ENCODE results near the gene RCC2.
"Not testable (repeated sequence)": the region's sequence is repeated elsewhere in the genome, so short reads cannot be mapped to it uniquely, and the experiment has no call there.

Gene RCC2

DNA sequence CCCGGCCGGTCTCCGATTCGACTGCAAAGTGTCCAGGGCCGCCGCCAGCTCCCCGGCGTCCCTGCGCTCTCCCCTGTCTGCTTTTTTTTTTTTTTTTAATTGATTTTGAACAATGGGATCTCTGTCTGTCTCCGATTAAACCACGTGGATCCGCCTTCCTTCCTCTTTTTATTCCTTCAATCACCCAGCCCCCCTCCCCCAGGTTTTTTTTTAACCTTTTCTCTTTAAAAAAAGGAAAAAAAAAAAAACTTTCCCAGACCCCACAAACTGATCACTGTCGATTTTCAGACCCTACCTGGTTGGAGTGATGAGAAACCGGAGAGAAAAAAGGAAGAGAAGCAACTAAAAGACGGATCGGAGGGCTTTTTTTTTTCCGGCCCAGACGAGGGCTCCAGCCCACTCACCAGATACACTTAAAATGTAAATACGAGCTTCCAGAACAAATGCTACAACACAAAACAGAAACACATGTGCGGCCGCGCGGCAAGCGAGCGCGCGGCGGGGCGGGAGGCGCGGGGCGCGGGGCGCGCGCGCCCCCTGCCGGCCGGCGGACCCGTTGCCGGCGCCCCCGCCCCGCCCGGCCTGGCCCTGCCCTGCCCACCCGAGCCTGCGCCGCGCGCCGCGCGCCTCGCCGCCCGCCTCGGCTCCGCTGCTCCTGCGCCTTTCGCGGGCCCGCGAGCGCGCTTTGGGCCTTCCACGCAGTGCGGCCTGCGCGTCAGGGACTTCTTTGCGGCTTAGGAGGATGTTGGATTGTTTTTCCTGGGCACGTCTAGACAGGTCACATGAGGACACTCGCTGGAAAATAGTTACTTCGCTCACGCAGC, at the start of gene RCC2:
RCC2 (minus strand) TSS at position 428 of the 824 bp plus-strand sequence. CDS start 1,163 bp downstream, outside the sequence.
- Mint-ChIP-seq H3K9me3 (no peaks in the 10 kb centered on the region), H3K27ac (peak within 1 kb of the TSS; percentile 99), H3K36me3 (ENCODE audit: low read depth) (peaks cover 35% of the 10 kb centered on the region), H3K27me3 (peaks cover 24% of the 10 kb centered on the region), H3K4me1 (ENCODE audit: low read depth) (peaks cover 43% of the 10 kb centered on the region), H3K4me3 (peak within 1 kb of the TSS; percentile 95)
- intact Hi-C loops (cut with micrococcal nuclease): loop anchor here (10.0 kb wide), 1 partner anchor 175 kb away; no protein-coding TSS in a partner anchor

DNA sequence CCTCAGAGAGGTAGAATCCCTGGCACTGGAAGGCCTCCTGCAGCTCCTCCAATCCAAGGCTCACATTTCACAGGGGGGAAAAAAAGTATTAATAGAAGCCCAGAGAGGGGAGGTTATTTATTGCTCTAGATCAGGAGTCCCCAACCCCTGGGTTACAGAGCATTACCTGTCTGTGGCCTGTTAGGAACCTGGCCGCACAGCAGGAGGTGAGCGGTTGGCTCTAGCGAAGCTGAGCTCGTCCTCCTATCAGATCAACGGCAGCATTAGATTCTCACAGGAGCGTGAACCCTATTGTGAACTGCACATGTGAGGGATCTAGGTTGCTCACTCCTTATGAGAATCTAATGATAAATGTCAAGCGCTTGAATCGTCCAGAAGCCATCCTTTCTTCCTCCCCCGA, 46.8 kb upstream of the RCC2 start:
- Mint-ChIP-seq H3K4me1 (ENCODE audit: low read depth) (peaks cover 5% of the 10 kb centered on the region), H3K27ac (no peak overlapping the region), H3K4me3 (no peak overlapping the region), H3K27me3 (peaks cover 14% of the 10 kb centered on the region), H3K9me3 (no peaks in the 10 kb centered on the region), H3K36me3 (ENCODE audit: low read depth) (no peaks in the 10 kb centered on the region)
- intact Hi-C loops (cut with micrococcal nuclease): loop anchor here (5.0 kb wide), 1 partner anchor 64 kb away; no protein-coding TSS in a partner anchor

DNA sequence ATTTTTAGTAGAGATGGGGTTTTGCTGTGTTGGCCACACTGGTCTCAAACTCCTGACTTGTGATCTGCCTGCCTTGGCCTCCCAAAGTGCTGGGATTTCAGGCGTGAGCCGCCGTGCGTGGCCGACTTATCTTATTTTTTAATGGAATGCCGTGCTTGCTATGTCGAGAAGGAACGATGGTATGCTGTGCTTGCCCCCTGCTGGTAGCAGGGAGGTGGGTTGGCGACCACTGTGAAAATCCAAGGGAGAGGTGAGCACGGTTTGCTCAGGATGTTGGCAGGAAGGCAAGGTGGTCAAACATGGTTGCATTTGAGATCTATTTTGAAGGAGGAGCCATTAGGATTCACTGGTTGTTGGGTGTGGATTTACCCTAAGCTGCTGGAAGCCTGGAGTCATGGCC, 45.8 kb upstream of the RCC2 start:
- Mint-ChIP-seq H3K4me3 (no peak overlapping the region), H3K27me3 (peaks cover 12% of the 10 kb centered on the region), H3K4me1 (ENCODE audit: low read depth) (peaks cover 5% of the 10 kb centered on the region), H3K9me3 (no peaks in the 10 kb centered on the region), H3K27ac (no peak overlapping the region), H3K36me3 (ENCODE audit: low read depth) (no peaks in the 10 kb centered on the region)
- intact Hi-C loops (cut with micrococcal nuclease): loop anchor here (5.0 kb wide), 1 partner anchor 63 kb away; no protein-coding TSS in a partner anchor

DNA sequence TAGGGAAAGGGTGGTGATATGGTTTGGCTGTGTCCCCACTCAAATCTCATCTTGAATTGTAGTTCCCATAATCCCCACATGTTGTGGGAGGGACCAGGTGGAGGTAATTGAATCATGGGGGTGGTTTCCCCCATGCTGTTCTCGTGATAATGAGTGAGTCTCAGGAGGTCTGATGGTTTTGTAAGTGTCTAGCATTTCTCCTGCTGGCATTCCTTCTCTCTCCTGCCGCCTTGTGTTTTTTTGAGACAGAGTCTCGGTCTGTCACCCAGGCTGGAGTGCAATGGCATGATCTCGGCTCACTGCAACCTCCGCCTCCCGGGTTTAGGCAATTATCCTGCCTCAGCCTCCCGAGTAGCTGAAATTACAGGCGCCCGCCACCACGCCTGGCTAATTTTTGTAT, 42.5 kb upstream of the RCC2 start:
- intact Hi-C loops (cut with micrococcal nuclease); H3K27ac Mint-ChIP-seq; H3K4me1 Mint-ChIP-seq (ENCODE audit: low read depth); H3K4me3 Mint-ChIP-seq; H3K36me3 Mint-ChIP-seq (ENCODE audit: low read depth); H3K9me3 Mint-ChIP-seq: not testable (repeated sequence)
- peaks cover 14% of the 10 kb centered on the region for H3K27me3 Mint-ChIP-seq

DNA sequence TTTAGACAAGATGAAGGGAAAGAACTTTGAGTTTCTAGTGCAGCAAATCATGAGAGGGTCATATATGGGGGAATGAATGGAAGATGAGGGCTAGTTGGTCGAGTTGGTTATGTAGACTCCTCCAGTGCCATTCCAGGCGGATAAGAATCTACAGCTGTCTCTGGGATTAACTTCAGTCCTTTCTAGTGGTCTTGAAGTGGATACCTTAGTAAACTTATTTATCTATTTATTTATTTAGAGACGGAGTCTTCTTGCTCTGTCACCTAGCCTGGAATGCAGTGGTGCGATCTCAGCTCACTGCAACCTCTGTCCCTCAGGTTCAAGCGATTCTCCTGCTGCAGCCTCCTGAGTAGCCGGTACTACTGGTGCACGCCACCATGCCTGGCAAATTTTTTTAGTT, 41.4 kb upstream of the RCC2 start:
- Mint-ChIP-seq H3K9me3 (no peaks in the 10 kb centered on the region), H3K36me3 (ENCODE audit: low read depth) (no peaks in the 10 kb centered on the region), H3K4me1 (ENCODE audit: low read depth) (no peaks in the 10 kb centered on the region), H3K4me3 (no peak overlapping the region), H3K27me3 (peaks cover 13% of the 10 kb centered on the region), H3K27ac (no peak overlapping the region)
- intact Hi-C loops (cut with micrococcal nuclease): no loop called here

DNA sequence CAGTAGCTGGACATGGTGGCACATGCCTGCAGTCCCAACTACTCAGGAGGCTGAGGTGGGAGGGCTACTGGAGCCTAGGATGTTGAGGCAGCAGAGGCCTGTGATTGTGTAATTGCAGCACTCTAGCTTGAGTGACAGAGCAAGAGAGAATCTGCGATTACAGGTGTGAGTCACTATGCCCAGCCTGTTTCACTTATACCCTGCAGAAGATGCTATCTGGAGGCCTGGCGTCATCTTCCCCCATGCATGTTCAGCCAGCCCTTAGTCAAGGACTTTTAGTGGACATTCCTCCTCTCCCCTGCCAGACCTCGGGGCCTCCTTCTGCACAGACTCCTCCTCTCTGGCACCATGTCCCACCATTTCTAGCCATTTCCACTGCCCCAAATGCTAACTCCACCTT, 36.3 kb upstream of the RCC2 start:
- H3K4me1 Mint-ChIP-seq (ENCODE audit: low read depth): no peaks in the 10 kb centered on the region
- intact Hi-C loops (cut with micrococcal nuclease): no loop called here
- H3K27ac Mint-ChIP-seq: no peak overlapping the region
- H3K9me3 Mint-ChIP-seq: no peaks in the 10 kb centered on the region
- H3K27me3 Mint-ChIP-seq: peaks cover 3% of the 10 kb centered on the region
- H3K36me3 Mint-ChIP-seq (ENCODE audit: low read depth): no peaks in the 10 kb centered on the region
- H3K4me3 Mint-ChIP-seq: no peak overlapping the region

DNA sequence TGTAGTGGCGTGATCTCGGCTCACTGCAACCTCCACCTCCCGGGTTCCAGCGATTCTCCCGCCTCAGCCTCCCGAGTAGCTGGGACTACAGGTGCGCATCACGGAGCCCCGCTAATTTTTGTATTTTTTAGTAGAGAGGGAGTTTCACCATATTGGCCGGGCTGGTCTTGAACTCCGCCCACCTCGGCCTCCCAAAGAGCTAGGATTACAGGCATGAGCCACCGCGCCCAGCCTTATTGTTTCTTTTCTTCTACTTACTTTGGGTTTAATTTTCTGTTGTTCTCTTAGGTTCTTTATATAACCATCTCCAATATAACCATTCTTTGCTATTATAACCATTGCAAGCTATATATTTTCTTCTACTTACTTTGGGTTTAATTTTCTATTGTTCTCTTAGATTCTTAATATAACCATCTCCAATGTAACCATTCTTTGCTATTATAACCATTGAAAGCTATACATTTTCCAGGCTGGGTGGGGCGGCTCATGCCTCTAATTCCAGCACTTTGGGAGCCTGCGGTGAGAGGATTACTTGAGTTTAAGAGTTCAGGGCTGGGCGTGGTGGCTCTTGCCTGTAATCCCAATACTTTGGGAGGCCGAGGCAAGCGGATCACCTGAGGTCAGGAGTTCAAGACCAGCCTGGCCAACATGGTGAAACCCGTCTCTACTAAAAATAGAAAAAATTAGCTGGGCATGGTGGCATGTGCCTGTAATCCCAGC, 35.5 kb upstream of the RCC2 start:
- H3K27me3 Mint-ChIP-seq; H3K9me3 Mint-ChIP-seq; intact Hi-C loops (cut with micrococcal nuclease); H3K27ac Mint-ChIP-seq; H3K4me1 Mint-ChIP-seq (ENCODE audit: low read depth); H3K36me3 Mint-ChIP-seq (ENCODE audit: low read depth); H3K4me3 Mint-ChIP-seq: not testable (repeated sequence)

DNA sequence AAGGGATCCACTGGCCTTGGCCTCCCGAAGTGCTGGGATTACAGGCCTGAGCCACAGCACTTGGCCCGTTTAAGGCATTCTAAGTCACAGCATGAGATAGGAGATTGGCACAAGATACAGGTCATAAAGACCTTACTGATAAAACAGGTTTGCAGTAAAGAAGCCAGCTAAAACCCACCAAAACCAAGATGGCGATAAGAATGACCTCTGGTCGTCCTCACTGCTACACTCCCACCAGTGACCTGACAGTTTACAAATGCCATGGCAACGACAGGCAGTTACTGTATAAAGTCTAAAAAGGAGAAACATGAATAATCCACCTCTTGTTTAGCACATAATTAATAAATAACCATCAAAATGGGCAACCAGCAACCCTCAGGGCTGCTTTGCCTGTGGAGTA, 33.3 kb upstream of the RCC2 start:
- Mint-ChIP-seq H3K27ac (no peak overlapping the region), H3K9me3 (no peaks in the 10 kb centered on the region), H3K27me3 (peaks cover 3% of the 10 kb centered on the region), H3K36me3 (ENCODE audit: low read depth) (no peaks in the 10 kb centered on the region), H3K4me1 (ENCODE audit: low read depth) (no peaks in the 10 kb centered on the region), H3K4me3 (no peak overlapping the region)
- intact Hi-C loops (cut with micrococcal nuclease): no loop called here

DNA sequence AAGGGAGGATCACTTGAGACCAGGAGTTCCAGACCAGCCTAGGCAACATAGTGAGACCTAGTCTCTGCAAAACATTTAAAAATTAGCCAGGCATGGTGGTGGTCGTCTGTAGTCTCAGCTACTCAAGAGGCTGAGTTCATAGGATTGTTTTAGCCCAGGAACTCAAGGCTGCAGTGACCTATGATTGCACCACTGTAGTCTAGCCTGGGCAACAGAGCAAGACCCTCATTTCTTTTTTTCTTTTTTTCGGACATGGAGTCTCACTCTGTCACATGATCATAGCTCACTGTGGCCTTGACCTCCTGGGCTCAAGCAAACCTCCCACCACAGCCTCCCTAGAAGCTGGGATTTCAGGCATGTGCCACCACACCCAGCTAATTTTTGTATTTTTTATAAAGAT, 31.9 kb upstream of the RCC2 start:
- Mint-ChIP-seq H3K4me1 (ENCODE audit: low read depth) (no peaks in the 10 kb centered on the region), H3K9me3 (no peaks in the 10 kb centered on the region), H3K4me3 (no peak overlapping the region), H3K27me3 (peaks cover 3% of the 10 kb centered on the region), H3K27ac (no peak overlapping the region), H3K36me3 (ENCODE audit: low read depth) (no peaks in the 10 kb centered on the region)
- intact Hi-C loops (cut with micrococcal nuclease): no loop called here

DNA sequence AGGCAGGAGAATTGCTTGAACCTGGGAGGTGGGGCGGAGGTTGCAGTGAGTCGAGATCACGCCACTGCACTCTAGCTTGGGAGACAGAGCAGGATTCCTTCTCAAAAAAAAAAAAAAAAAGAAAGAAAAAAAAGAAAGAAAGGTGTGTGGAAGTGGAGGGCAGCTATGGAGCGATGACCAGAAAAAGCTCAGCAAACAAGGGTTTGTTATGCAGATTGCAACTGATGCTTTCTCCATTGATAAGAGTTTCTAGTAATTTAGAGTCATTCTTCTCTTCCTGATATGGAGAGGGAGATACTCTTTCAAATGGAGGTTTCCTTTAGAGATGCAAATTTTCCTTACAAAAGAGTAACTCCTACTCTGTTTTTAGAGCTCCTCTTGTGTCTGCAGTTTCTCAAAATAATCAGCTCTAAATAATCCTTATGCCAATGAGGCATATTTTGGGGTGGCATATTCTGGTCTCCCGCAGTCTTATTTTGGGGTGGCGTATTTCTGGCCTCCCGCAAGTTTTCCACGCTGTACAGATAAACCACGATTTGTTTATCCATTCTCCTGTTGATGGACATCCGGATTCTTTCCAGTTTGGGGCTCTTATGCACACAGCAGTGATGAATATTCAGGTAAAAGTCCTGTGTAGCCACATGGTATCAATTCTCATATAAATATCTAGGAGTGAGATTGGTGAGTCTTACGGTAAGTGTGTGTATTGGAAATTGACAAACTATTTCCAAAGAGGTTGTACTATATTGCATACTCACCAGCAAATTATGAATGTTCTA, 30.7 kb upstream of the RCC2 start:
- H3K27me3 Mint-ChIP-seq: peaks cover 2% of the 10 kb centered on the region
- no peaks in the 10 kb centered on the region for H3K36me3 Mint-ChIP-seq (ENCODE audit: low read depth)
- H3K4me1 Mint-ChIP-seq (ENCODE audit: low read depth): no peaks in the 10 kb centered on the region
- no peaks in the 10 kb centered on the region for H3K9me3 Mint-ChIP-seq
- intact Hi-C loops (cut with micrococcal nuclease): no loop called here
- H3K4me3 Mint-ChIP-seq: no peak overlapping the region
- no peak overlapping the region for H3K27ac Mint-ChIP-seq

DNA sequence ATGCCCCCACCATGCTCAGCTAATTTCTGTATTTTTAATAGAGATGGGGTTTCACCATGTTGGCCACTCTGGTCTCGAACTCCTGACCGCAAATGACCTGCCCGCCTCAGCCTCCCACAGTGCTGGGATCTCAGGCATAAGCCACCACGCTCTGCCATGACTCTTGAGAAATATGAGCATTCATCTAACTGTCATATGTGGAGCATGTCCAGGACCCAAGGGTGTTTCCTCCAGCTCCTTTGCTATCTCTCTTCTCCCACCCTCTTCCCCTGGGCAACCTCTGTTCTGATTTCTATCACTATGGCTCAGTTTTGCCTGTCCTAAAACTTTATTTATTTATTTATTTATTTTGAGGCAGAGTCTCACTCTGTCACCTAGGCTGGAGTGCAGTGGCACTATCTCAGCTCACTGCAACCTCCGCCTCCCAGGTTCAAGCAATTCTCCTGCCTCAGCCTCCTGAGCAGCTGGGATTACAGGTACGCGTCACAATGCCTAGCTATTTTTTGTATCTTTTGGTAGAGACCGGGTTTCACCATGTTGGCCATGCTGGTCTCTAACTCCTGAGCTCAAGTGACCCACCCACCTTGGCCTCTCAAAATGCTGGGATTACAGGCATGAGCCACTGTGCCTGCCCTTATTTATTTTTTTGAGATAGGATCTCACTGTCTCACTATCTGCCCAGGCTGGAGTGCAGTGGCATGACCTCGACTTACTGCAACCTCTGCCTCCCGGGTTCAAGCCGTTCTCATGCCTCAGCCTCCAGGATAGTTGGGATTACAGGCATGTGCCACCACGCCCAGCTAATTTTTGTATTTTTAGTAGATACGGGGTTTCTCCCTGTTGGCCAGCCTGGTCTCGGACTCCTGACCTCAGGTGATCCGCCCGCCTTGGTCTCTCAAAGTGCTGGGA, 29.1 kb upstream of the RCC2 start:
- H3K36me3 Mint-ChIP-seq (ENCODE audit: low read depth); H3K27ac Mint-ChIP-seq; H3K4me1 Mint-ChIP-seq (ENCODE audit: low read depth); H3K4me3 Mint-ChIP-seq; intact Hi-C loops (cut with micrococcal nuclease); H3K9me3 Mint-ChIP-seq; H3K27me3 Mint-ChIP-seq: not testable (repeated sequence)

DNA sequence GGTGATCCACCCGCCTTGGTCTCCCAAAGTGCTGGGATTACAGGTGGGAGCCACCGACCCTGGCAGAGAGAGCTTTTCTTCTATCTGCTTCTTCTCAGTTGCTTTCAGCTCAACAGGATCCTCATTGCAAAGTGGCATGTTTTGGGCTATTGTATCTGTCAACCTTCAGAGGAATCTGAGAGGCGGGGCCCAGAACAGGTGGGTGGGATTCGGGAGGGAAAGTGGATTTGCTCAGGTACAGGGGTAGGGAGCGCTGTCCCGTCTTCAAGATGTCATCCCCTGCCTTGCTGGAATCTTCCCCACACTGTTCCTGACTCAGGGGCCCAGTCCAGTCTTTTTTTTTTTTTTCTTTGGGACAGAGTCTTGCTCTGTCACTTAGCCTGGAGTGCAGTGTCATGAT, 26.9 kb upstream of the RCC2 start:
- H3K27ac Mint-ChIP-seq: no peak overlapping the region
- H3K36me3 Mint-ChIP-seq (ENCODE audit: low read depth): no peaks in the 10 kb centered on the region
- H3K4me1 Mint-ChIP-seq (ENCODE audit: low read depth): no peaks in the 10 kb centered on the region
- H3K9me3 Mint-ChIP-seq: no peaks in the 10 kb centered on the region
- H3K4me3 Mint-ChIP-seq: no peak overlapping the region
- H3K27me3 Mint-ChIP-seq: peaks cover 7% of the 10 kb centered on the region
- intact Hi-C loops (cut with micrococcal nuclease): no loop called here

DNA sequence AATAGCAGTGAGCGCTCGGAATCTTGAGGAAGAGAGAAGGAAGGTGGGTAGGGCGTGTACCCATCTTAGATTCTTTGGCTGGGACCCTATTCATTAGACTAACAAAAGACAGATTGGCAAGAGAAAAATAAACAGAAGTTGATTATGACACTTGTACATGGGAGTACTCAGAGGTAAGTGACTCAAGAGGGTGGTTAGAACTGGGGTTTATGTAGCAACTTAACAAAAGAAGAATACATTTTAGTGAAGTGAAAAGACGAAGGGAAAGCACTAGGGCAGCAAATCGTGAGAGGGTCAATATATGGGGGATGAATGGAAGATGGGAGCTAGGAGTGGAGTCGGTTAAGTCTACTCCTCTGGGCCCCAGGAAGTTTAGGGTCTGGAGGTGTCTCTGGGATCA, 25.8 kb upstream of the RCC2 start:
- Mint-ChIP-seq H3K9me3 (no peaks in the 10 kb centered on the region), H3K4me1 (ENCODE audit: low read depth) (no peaks in the 10 kb centered on the region), H3K36me3 (ENCODE audit: low read depth) (no peaks in the 10 kb centered on the region), H3K4me3 (no peak overlapping the region), H3K27me3 (peaks cover 13% of the 10 kb centered on the region), H3K27ac (no peak overlapping the region)
- intact Hi-C loops (cut with micrococcal nuclease): no loop called here

All from dendritic cell treated with granulocyte-macrophage colony-stimulating factor and Interleukin-4, amounts not matched to agents 40 ng/mL and 50 ng/mL, for 4 days (primary cell).